ENCODE results near the gene LAMA2. TPM values are rescaled to one million over a fixed set of nuclear protein-coding genes. Genes with fewer than 3 reads are reported as not detected.

The LAMA2 gene
- total RNA-seq, 1 experiment from 2014 or later, result 0.02 TPM

GRCh38 chr6:129089357-129089756 lies 206.4 kb downstream of the LAMA2 start:
- H3K27me3 Mint-ChIP-seq (ENCODE audit: insufficient read depth, unreplicated experiment), result peaks cover 7% of the 10 kb centered on the region
- H3K4me3 Mint-ChIP-seq (ENCODE audit: unreplicated experiment), result no peak overlapping the region
- H3K4me1 ChIP-seq, result no peaks in the 10 kb centered on the region
- TF ChIP-seq CTCF (IDR thresholded peaks at IDR 0.05; ENCODE audit: insufficient read depth in 1 of 2, low read depth in 1 of 2, low read length in 1 of 2, severe bottlenecking in 1 of 2, unreplicated experiment in 1 of 2), result no peak
- intact Hi-C loops (cut with micrococcal nuclease; ENCODE audit: unreplicated experiment), result no loop called here
- no peaks in the 10 kb centered on the region for H3K36me3 ChIP-seq (ENCODE audit: control insufficient read depth, insufficient read depth, low read length)
- no peak overlapping the region for H3K4me3 ChIP-seq (ENCODE audit: low read depth, low read length)
- H3K9me3 Mint-ChIP-seq (ENCODE audit: unreplicated experiment), result no peaks in the 10 kb centered on the region
- H3K4me1 Mint-ChIP-seq (ENCODE audit: low read depth, unreplicated experiment), result no peaks in the 10 kb centered on the region
- no peak for DNase-seq
- no peaks in the 10 kb centered on the region for H3K9me3 ChIP-seq
- BruUV-seq (replicated peaks), result no TSS peak
- CTCF ChIA-PET, result no interaction called here
- H3K27ac Mint-ChIP-seq (ENCODE audit: unreplicated experiment), result no peak overlapping the region
- POLR2A ChIA-PET, result no interaction called here
- no peaks in the 10 kb centered on the region for H3K36me3 Mint-ChIP-seq (ENCODE audit: insufficient read depth, unreplicated experiment)
- no peaks in the 10 kb centered on the region for H3K27me3 ChIP-seq (replicated peaks; ENCODE audit: control insufficient read depth, insufficient read depth, low read length)

GRCh38 chr6:129094147-129094546 lies 211.2 kb downstream of the LAMA2 start:
- Mint-ChIP-seq H3K9me3 (ENCODE audit: unreplicated experiment) (no peaks in the 10 kb centered on the region), H3K4me3 (ENCODE audit: unreplicated experiment) (no peak overlapping the region), H3K27me3 (ENCODE audit: insufficient read depth, unreplicated experiment) (peaks cover 3% of the 10 kb centered on the region), H3K4me1 (ENCODE audit: low read depth, unreplicated experiment) (no peaks in the 10 kb centered on the region), H3K27ac (ENCODE audit: unreplicated experiment) (no peak overlapping the region), H3K36me3 (ENCODE audit: insufficient read depth, unreplicated experiment) (no peaks in the 10 kb centered on the region)
- ChIA-PET POLR2A (no interaction called here), CTCF (no interaction called here)
- no peak overlapping the region for H3K4me3 ChIP-seq (ENCODE audit: low read depth, low read length)
- TF ChIP-seq CTCF (IDR thresholded peaks at IDR 0.05; ENCODE audit: insufficient read depth in 1 of 2, low read depth in 1 of 2, low read length in 1 of 2, severe bottlenecking in 1 of 2, unreplicated experiment in 1 of 2), result no peak
- no peaks in the 10 kb centered on the region for H3K4me1 ChIP-seq
- H3K9me3 ChIP-seq, result no peaks in the 10 kb centered on the region
- no peak for DNase-seq
- intact Hi-C loops (cut with micrococcal nuclease; ENCODE audit: unreplicated experiment), result no loop called here
- no peaks in the 10 kb centered on the region for H3K36me3 ChIP-seq (ENCODE audit: control insufficient read depth, insufficient read depth, low read length)
- H3K27me3 ChIP-seq (replicated peaks; ENCODE audit: control insufficient read depth, insufficient read depth, low read length), result no peaks in the 10 kb centered on the region
- BruUV-seq (replicated peaks), result no TSS peak

- H3K27me3 ChIP-seq (replicated peaks; ENCODE audit: control insufficient read depth, insufficient read depth, low read length), result no peaks in the 10 kb centered on the region
These were observed 213.8 kb downstream of the LAMA2 start for GRCh38 chr6:129096651-129097290.

More at GRCh38 chr6:129096651-129097290, 213.8 kb downstream of the LAMA2 start:
- Mint-ChIP-seq H3K27ac (ENCODE audit: unreplicated experiment) (no peak overlapping the region), H3K4me3 (ENCODE audit: unreplicated experiment) (no peak overlapping the region), H3K36me3 (ENCODE audit: insufficient read depth, unreplicated experiment) (no peaks in the 10 kb centered on the region), H3K9me3 (ENCODE audit: unreplicated experiment) (no peaks in the 10 kb centered on the region), H3K4me1 (ENCODE audit: low read depth, unreplicated experiment) (no peaks in the 10 kb centered on the region), H3K27me3 (ENCODE audit: insufficient read depth, unreplicated experiment) (peaks cover 2% of the 10 kb centered on the region)
- BruUV-seq (replicated peaks), result no TSS peak
- no peaks in the 10 kb centered on the region for H3K4me1 ChIP-seq
- no peaks in the 10 kb centered on the region for H3K36me3 ChIP-seq (ENCODE audit: control insufficient read depth, insufficient read depth, low read length)
- ChIA-PET POLR2A (no interaction called here), CTCF (no interaction called here)
- H3K4me3 ChIP-seq (ENCODE audit: low read depth, low read length), result no peak overlapping the region
- no peak for TF ChIP-seq CTCF (IDR thresholded peaks at IDR 0.05; ENCODE audit: insufficient read depth in 1 of 2, low read depth in 1 of 2, low read length in 1 of 2, severe bottlenecking in 1 of 2, unreplicated experiment in 1 of 2)
- DNase-seq, result no peak
- no peaks in the 10 kb centered on the region for H3K9me3 ChIP-seq
- intact Hi-C loops (cut with micrococcal nuclease; ENCODE audit: unreplicated experiment), result no loop called here
